Neuronal stem cell (in vitro differentiated cells): Measurements from ENCODE around the gene CYRIA.

Source experiments
- DNase-seq: peaks from one replicate; pipeline ENCODE4 v3.0.0-alpha.2; 2013; ENCODE audit warnings: low spot score
- H2AFZ ChIP-seq: one replicate; pipeline ENCODE4 v1.6.1; 2013; ENCODE audit warnings: mild to moderate bottlenecking, low read length, inconsistent platforms
- H2AK5ac ChIP-seq: 2 replicates; pipeline ENCODE4 v1.6.1; 2013; ENCODE audit warnings: low read depth, mild to moderate bottlenecking, inconsistent platforms, low read length, moderate library complexity, mixed read lengths
- H2BK120ac ChIP-seq: 2 replicates; pipeline ENCODE4 v1.6.1; 2013; ENCODE audit warnings: low read depth, mild to moderate bottlenecking, inconsistent platforms, low read length, moderate library complexity, mixed read lengths
- H2BK12ac ChIP-seq: one replicate; pipeline ENCODE4 v1.6.1; 2013; ENCODE audit warnings: low read length, inconsistent platforms
- H2BK15ac ChIP-seq: 2 replicates; pipeline ENCODE4 v1.6.1; 2013; ENCODE audit warnings: mild to moderate bottlenecking, low read length, inconsistent platforms, mixed read lengths
- H2BK5ac ChIP-seq: one replicate; pipeline ENCODE4 v1.6.1; 2013; ENCODE audit warnings: inconsistent platforms, mild to moderate bottlenecking, low read length, moderate library complexity
- H3K14ac ChIP-seq: one replicate; pipeline ENCODE4 v1.6.1; 2013; ENCODE audit warnings: low read length, inconsistent platforms
- H3K18ac ChIP-seq: 2 replicates; pipeline ENCODE4 v1.6.1; 2013; ENCODE audit warnings: low read length, inconsistent platforms
- H3K23ac ChIP-seq: 2 replicates; pipeline ENCODE4 v1.6.1; 2013; ENCODE audit warnings: low read depth, mild to moderate bottlenecking, mixed read lengths, low read length, inconsistent platforms; ENCODE audit not compliant: poor library complexity
- H3K27ac ChIP-seq: replicated peaks from 3 replicates; pipeline ENCODE4 v1.5.1; 2013; ENCODE audit warnings: low read length, inconsistent platforms
- H3K27me3 ChIP-seq, 3 experiments: 2 replicates each; pipeline ENCODE4 v1.6.1; 2013; ENCODE audit warnings: low read length in 3 of 3, mild to moderate bottlenecking in 2 of 3, inconsistent platforms in 1 of 3, low read depth in 1 of 3, mixed read lengths in 1 of 3, moderate library complexity in 1 of 3; ENCODE audit not compliant: control insufficient read depth in 3 of 3, insufficient read depth in 3 of 3
- H3K36me3 ChIP-seq, 2 donors: replicated peaks in 1 of 2; 2 replicates each; pipeline ENCODE4 v1.6.1; 2013; ENCODE audit warnings: low read length in 2 of 2; ENCODE audit not compliant: control insufficient read depth in 2 of 2, insufficient read depth in 2 of 2
- H3K4ac ChIP-seq: 2 replicates; pipeline ENCODE4 v1.6.1; 2013; ENCODE audit warnings: inconsistent platforms, mild to moderate bottlenecking, low read length, moderate library complexity
- H3K4me1 ChIP-seq, 2 donors: 1 replicate in 1 of 2; 2 replicates in 1 of 2; pipeline ENCODE4 v1.6.1; 2013; ENCODE audit warnings: low read length in 2 of 2, low read depth in 1 of 2; ENCODE audit not compliant: control insufficient read depth in 2 of 2, insufficient read depth in 1 of 2
- H3K4me2 ChIP-seq: one replicate; pipeline ENCODE4 v1.6.1; 2013; ENCODE audit warnings: mild to moderate bottlenecking, low read length, inconsistent platforms; ENCODE audit not compliant: insufficient read depth, poor library complexity, severe bottlenecking
- H3K4me3 ChIP-seq, 2 donors: 2 replicates each; pipeline ENCODE4 v1.5.1; 2013; ENCODE audit warnings: low read length in 2 of 2, mild to moderate bottlenecking in 2 of 2, inconsistent platforms in 1 of 2, moderate library complexity in 1 of 2
- H3K79me1 ChIP-seq: one replicate; pipeline ENCODE4 v1.6.1; 2013; ENCODE audit warnings: low read depth, mild to moderate bottlenecking, inconsistent platforms, low read length, moderate library complexity
- H3K9ac ChIP-seq: one replicate; pipeline ENCODE4 v1.6.1; 2013; ENCODE audit warnings: mild to moderate bottlenecking, low read depth, low read length, inconsistent platforms; ENCODE audit not compliant: poor library complexity
- H3K9me3 ChIP-seq, 2 donors: replicated peaks in 1 of 2; 2 replicates each; pipeline versions ENCODE3 to v1.6.1; 2013; ENCODE audit warnings: low read length in 2 of 2, mild to moderate bottlenecking in 2 of 2, inconsistent platforms in 1 of 2, low read depth in 1 of 2, mixed read lengths in 1 of 2, moderate library complexity in 1 of 2; ENCODE audit not compliant: control insufficient read depth in 2 of 2, insufficient read depth in 1 of 2
- H4K8ac ChIP-seq: one replicate; pipeline ENCODE4 v1.6.1; 2013; ENCODE audit warnings: low read depth, mild to moderate bottlenecking, inconsistent platforms, low read length, moderate library complexity
- H4K91ac ChIP-seq: one replicate; pipeline ENCODE4 v1.6.1; 2013; ENCODE audit warnings: low read length, low read depth, mild to moderate bottlenecking, inconsistent platforms; ENCODE audit not compliant: poor library complexity
- WGBS, 2 donors: extraction: QIAGEN DNeasy Blood & Tissue Kit; methylation state at CpG; one replicate each; pipeline ENCODE4 v1.1.7; 2013; ENCODE audit warnings: missing lambda C conversion rate in 2 of 2, mixed read lengths in 1 of 2; ENCODE audit not compliant: insufficient read length in 2 of 2, insufficient replicate concordance in 1 of 2; ENCODE audit errors: extremely low coverage in 2 of 2; 5-methylcytosine and 5-hydroxymethylcytosine counted together

The CYRIA gene

GRCh38 chr2:16707014-16707623 lies 41.5 kb upstream of the CYRIA start:
- no peak overlapping the region for H3K14ac ChIP-seq
- H3K36me3 ChIP-seq: no peaks in the 10 kb centered on the region
- H2BK5ac ChIP-seq: no peak overlapping the region
- no peak overlapping the region for H3K4ac ChIP-seq
- no peak for DNase-seq
- H3K79me1 ChIP-seq: no peaks in the 10 kb centered on the region
- no peak overlapping the region for H3K9ac ChIP-seq
- H3K4me3 ChIP-seq: no peak overlapping the region
- H4K8ac ChIP-seq: no peak overlapping the region
- no peak overlapping the region for H2BK120ac ChIP-seq
- no peak overlapping the region for H2BK15ac ChIP-seq
- H2AFZ ChIP-seq: no peak overlapping the region
- H2AK5ac ChIP-seq: no peak overlapping the region
- no peaks in the 10 kb centered on the region for H3K9me3 ChIP-seq
- no peak overlapping the region for H4K91ac ChIP-seq
- H3K23ac ChIP-seq: no peak overlapping the region
- WGBS, 2 donors: no CpG with 5 or more reads among the region's 5 CpGs
- no peak overlapping the region for H3K4me2 ChIP-seq
- H3K27me3 ChIP-seq: peaks cover 0 to 3% (median 0%) of the 10 kb centered on the region in 3 experiments
- no peak overlapping the region for H3K18ac ChIP-seq
- H3K27ac ChIP-seq: no peak overlapping the region
- no peaks in the 10 kb centered on the region for H3K4me1 ChIP-seq
- no peak overlapping the region for H2BK12ac ChIP-seq

- Histone ChIP-seq H4K91ac (no peak overlapping the region), H3K23ac (no peak overlapping the region), H3K9ac (no peak overlapping the region), H2BK5ac (no peak overlapping the region), H2AFZ (no peak overlapping the region), H2BK12ac (no peak overlapping the region), H3K4ac (no peak overlapping the region), H3K4me1 (no peaks in the 10 kb centered on the region), H3K4me2 (no peak overlapping the region), H4K8ac (no peak overlapping the region), H2AK5ac (no peak overlapping the region), H3K9me3 (no peaks in the 10 kb centered on the region), H3K36me3 (no peaks in the 10 kb centered on the region), H2BK15ac (no peak overlapping the region), H3K27ac (no peak overlapping the region), H2BK120ac (no peak overlapping the region), H3K27me3 (no peaks in the 10 kb centered on the region), H3K4me3 (no peak overlapping the region), H3K79me1 (no peaks in the 10 kb centered on the region), H3K18ac (no peak overlapping the region), H3K14ac (no peak overlapping the region)
- DNase-seq: no peak
- WGBS, 2 donors: no CpG with 5 or more reads among the region's 11 CpGs
Observed at GRCh38 chr2:16700551-16701259, 35.1 kb upstream of the CYRIA start.

GRCh38 chr2:16693854-16694253 lies 28.2 kb upstream of the CYRIA start:
- Histone ChIP-seq H3K4me3 (no peak overlapping the region), H3K36me3 (no peaks in the 10 kb centered on the region), H4K91ac (no peak overlapping the region), H3K27me3 (peaks cover 0 to 5% (median 0%) of the 10 kb centered on the region in 3 experiments), H3K9me3 (no peaks in the 10 kb centered on the region), H3K27ac (no peak overlapping the region), H3K18ac (no peak overlapping the region), H3K23ac (no peak overlapping the region), H2AFZ (no peak overlapping the region), H4K8ac (no peak overlapping the region), H2BK5ac (no peak overlapping the region), H3K4ac (no peak overlapping the region), H3K4me1 (no peaks in the 10 kb centered on the region), H2BK15ac (no peak overlapping the region), H2AK5ac (no peak overlapping the region), H3K14ac (no peak overlapping the region), H3K79me1 (no peaks in the 10 kb centered on the region), H3K4me2 (no peak overlapping the region), H3K9ac (no peak overlapping the region), H2BK12ac (no peak overlapping the region), H2BK120ac (no peak overlapping the region)
- DNase-seq: no peak
- no CpG with 5 or more reads among the region's 4 CpGs for WGBS, 2 donors

GRCh38 chr2:16691261-16691660 lies 25.6 kb upstream of the CYRIA start:
- H2BK120ac ChIP-seq: no peak overlapping the region
- no peaks in the 10 kb centered on the region for H3K36me3 ChIP-seq
- H2AK5ac ChIP-seq: no peak overlapping the region
- no CpG with 5 or more reads among the region's 7 CpGs for WGBS, 2 donors
- H3K9ac ChIP-seq: no peak overlapping the region
- H3K4me2 ChIP-seq: no peak overlapping the region
- H3K27me3 ChIP-seq: peaks cover 0 to 8% (median 0%) of the 10 kb centered on the region in 3 experiments
- H3K4me3 ChIP-seq: no peak overlapping the region
- no peaks in the 10 kb centered on the region for H3K9me3 ChIP-seq
- no peak overlapping the region for H3K18ac ChIP-seq
- H2AFZ ChIP-seq: no peak overlapping the region
- no peak overlapping the region for H3K4ac ChIP-seq
- no peak overlapping the region for H2BK12ac ChIP-seq
- H3K23ac ChIP-seq: no peak overlapping the region
- H4K91ac ChIP-seq: no peak overlapping the region
- H4K8ac ChIP-seq: no peak overlapping the region
- no peak overlapping the region for H3K14ac ChIP-seq
- H3K27ac ChIP-seq: no peak overlapping the region
- no peaks in the 10 kb centered on the region for H3K79me1 ChIP-seq
- no peaks in the 10 kb centered on the region for H3K4me1 ChIP-seq
- H2BK5ac ChIP-seq: no peak overlapping the region
- no peak for DNase-seq
- H2BK15ac ChIP-seq: no peak overlapping the region
